ENCODE results near the gene RAB3A. TPM values are rescaled to one million over a fixed set of nuclear protein-coding genes. Genes with fewer than 3 reads are reported as not detected.

RAB3A gene
- total and polyA plus RNA-seq, 2 donors (not counting 3 experiments of a cell fraction or from before 2014, with no cell fraction given), result 0.88 to 0.90 TPM

DNA sequence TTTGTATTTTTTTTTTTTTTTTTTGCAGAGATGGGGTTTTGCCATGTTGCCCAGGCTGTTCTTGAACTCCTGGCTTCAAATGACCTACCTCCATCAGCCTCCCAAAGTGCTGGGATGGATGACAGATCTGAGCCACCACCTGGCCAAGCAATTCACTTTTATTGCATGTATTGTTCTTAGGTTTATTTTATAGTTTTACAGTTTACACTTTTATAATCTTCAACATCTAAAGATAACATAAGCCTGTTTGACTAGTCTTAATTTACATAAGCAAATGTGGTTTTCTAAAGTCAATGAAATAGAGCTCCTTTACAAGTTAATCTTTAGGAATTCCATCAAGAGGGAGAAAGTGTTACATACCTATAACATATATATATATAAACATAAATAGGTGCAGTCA lies 20.3 kb downstream of the RAB3A start:
- Histone ChIP-seq H3K27ac (ENCODE audit: insufficient read depth, low read depth, low read length) (no peak overlapping the region), H3K4me2 (ENCODE audit: insufficient read depth, low read length) (no peak overlapping the region), H3K9me1 (replicated peaks; ENCODE audit: control insufficient read depth, extremely low read depth, insufficient read depth, low read length) (no peaks in the 10 kb centered on the region), H3K36me3 (ENCODE audit: control insufficient read depth in 2 of 2, extremely low read depth in 1 of 2, insufficient read depth in 2 of 2, low read length in 2 of 2) (no peaks in the 10 kb centered on the region), H4K20me1 (replicated peaks; ENCODE audit: control insufficient read depth, extremely low read depth, insufficient read depth, low read length) (no peaks in the 10 kb centered on the region), H2AFZ (ENCODE audit: low read depth, low read length) (no peak overlapping the region), H3K79me2 (ENCODE audit: control insufficient read depth, insufficient read depth, low read length) (no peaks in the 10 kb centered on the region), H3K4me3 (replicated peaks in 1 of 3; ENCODE audit: insufficient read depth in 1 of 3, low read depth in 1 of 3, low read length in 3 of 3) (no peak overlapping the region), H3K9me3 (replicated peaks; ENCODE audit: control insufficient read depth, insufficient read depth, low read length) (no peaks in the 10 kb centered on the region), H3K27me3 (ENCODE audit: control insufficient read depth in 2 of 2, insufficient read depth in 2 of 2, low read length in 2 of 2) (no peaks in the 10 kb centered on the region), H3K4me1 (ENCODE audit: control insufficient read depth, extremely low read depth, insufficient read depth, low read length) (no peaks in the 10 kb centered on the region), H3K9ac (replicated peaks; ENCODE audit: extremely low read depth, insufficient read depth, low read length) (no peak overlapping the region)
- DNase-seq (ENCODE audit: low read depth, low spot score) (no peak), FAIRE-seq (no peak)
- TF ChIP-seq POLR2A (IDR thresholded peaks at IDR 0.05; ENCODE audit: low read depth, low read length) (no peak), EZH2 (IDR thresholded peaks at IDR 0.05; ENCODE audit: borderline replicate concordance, low read depth, low read length, severe bottlenecking) (no peak), MYC (IDR thresholded peaks at IDR 0.05; ENCODE audit: low read depth, low read length) (no peak), MAX (IDR thresholded peaks at IDR 0.05; ENCODE audit: insufficient read depth, insufficient read length) (no peak), CTCF (IDR thresholded peaks at IDR 0.05; ENCODE audit: extremely low read depth in 1 of 2, insufficient read depth in 1 of 2, low read depth in 1 of 2, low read length in 2 of 2) (no peak), GATA2 (IDR thresholded peaks at IDR 0.05; ENCODE audit: insufficient read depth, insufficient read length, low read depth, low read length) (no peak), JUN (IDR thresholded peaks at IDR 0.05; ENCODE audit: borderline replicate concordance, insufficient read depth, insufficient read length, low read depth) (no peak), POLR2AphosphoS5 (IDR thresholded peaks at IDR 0.05; ENCODE audit: insufficient read depth, low read depth, low read length) (no peak), FOS (IDR thresholded peaks at IDR 0.05; ENCODE audit: borderline replicate concordance, insufficient read depth, low read length) (no peak)
- dilution Hi-C loops (cut with MboI; ENCODE audit: extremely low pct_ligation_motif_present, low sequenced_read_pairs), result no loop called here
- POLR2A ChIA-PET, result no interaction called here
- intact Hi-C loops (cut with micrococcal nuclease), result no loop called here
- CTCF ChIA-PET, result interaction anchor here (0.6 to 2.7 kb wide), 6 partner anchors 15 to 145 kb away, joined by 3 to 12 read pairs (median 4); no protein-coding TSS in a partner anchor
- BruUV-seq (replicated peaks), result no TSS peak
